COR-L47 (cell line): Measurements from ENCODE around the gene WDFY4.
"Not testable (repeated sequence)": the region's sequence is repeated elsewhere in the genome, so short reads cannot be mapped to it uniquely, and the experiment has no call there.

Experiments used
- DNase-seq: peaks from one replicate; lab custom pipeline; 2025; lab: John Stamatoyannopoulos, UW

Gene WDFY4, protein sequence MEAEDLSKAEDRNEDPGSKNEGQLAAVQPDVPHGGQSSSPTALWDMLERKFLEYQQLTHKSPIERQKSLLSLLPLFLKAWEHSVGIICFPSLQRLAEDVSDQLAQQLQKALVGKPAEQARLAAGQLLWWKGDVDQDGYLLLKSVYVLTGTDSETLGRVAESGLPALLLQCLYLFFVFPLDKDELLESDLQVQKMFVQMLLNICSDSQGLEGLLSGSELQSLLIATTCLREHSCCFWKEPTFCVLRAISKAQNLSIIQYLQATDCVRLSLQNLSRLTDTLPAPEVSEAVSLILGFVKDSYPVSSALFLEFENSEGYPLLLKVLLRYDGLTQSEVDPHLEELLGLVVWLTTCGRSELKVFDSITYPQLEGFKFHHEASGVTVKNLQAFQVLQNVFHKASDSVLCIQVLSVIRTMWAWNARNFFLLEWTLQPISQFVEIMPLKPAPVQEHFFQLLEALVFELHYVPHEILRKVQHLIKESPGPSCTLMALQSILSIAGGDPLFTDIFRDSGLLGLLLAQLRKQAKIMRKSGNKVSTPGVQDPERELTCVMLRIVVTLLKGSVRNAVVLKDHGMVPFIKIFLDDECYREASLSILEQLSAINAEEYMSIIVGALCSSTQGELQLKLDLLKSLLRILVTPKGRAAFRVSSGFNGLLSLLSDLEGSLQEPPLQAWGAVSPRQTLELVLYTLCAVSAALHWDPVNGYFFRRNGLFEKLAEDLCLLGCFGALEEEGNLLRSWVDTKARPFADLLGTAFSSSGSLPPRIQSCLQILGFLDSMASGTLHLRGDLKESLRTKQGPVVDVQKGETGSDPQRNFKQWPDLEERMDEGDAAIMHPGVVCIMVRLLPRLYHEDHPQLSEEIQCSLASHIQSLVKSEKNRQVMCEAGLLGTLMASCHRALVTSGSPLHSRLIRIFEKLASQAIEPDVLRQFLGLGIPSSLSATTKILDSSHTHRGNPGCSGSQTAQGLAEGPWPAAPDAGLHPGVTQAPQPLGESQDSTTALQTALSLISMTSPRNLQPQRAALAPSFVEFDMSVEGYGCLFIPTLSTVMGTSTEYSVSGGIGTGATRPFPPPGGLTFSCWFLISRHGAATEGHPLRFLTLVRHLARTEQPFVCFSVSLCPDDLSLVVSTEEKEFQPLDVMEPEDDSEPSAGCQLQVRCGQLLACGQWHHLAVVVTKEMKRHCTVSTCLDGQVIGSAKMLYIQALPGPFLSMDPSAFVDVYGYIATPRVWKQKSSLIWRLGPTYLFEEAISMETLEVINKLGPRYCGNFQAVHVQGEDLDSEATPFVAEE (N-terminal part only)

DNA sequence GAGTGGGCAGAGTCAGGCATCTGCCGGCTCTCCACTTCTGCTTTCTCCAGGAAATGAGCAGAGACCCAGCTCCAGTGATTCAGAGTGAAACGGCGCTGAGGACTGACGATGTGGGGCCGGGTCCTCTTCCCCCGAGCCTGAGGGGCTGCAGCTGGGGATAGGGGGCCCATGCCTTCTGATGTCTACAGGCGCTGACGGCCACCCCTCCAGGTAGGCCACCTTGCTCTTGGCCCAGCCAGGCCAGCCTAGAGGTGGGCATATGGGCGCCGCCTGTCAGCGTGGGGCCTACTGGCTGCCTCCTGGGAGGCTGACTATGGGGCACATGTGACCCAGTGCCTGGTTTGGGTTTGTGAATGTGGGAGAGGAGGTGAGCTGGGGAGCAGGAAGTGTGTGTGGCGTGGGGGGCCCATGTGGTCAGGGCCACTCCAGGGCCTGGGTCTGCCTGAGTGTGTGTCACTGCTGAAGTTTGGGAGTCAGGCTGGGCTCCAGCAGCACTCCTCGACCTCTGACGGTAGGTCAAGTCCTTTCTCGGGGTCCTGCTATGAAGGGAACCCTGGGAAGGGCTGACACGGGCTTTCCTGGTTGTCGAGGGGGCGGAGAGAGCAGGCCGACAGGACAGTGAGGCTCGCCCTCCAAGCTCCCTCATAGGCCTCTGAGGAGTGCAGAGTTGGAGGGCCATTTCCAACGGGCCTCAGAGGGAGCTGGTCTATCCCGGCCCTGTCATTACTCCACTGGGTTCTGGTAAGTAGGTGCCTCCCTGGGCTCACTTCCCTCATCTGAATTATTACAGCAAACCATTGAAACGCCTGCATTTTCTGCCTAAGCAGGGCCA, at the start of gene WDFY4:
Gene WDFY4, plus strand, starts transcription at position 82 of the 832 bp plus-strand sequence. CDS start 24,860 bp downstream, outside the sequence.
- no peak for DNase-seq

DNA sequence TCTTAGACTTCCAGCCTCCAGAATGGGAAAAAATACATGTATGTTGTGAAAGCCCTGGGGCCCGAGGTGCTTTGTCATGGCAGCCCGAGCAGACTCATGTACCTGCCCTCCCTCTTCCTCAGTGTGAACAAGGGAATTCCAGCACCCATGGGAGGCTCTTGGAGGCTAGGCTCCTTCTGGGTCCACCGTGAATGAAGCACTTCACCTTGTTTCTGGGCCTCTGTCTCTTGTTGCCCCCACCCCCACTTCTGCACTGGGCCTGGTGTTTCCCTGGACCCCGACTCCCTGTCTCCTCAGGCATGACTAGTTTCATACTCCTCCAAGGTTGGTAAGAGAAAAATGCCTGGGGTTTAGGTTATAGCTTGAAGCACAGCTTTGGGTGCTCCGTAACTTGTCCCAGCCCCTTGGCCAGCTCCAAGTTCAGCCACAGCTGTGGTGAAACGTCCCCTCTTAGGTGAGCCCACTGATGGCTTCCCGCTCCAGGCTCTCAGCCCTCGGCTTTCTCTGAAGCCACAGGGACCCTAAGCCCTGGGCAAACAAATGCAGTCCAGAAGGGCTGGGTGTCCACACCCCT, 49.6 kb upstream of the WDFY4 start:
- no peak for DNase-seq

DNA sequence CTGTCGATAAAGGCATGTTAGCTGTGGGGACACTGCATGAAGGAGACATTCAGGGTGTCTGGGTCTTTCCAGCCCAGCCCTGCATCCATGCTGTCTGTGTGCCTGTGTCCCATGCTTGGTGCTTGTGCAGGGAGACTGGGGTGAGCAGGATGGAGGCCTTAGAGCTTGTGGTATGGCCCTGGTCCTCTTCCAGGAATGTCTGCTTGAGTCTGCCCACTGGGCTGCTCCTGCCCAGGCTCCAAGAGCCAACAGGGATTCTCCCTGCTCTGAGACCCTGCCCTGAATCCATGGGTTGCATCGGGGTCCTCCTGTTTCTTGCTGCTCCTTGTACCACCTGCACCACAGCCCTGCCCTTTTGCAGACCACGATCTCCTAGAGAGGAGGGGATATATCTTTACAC, 48.4 kb upstream of the WDFY4 start:
- DNase-seq: no peak

DNA sequence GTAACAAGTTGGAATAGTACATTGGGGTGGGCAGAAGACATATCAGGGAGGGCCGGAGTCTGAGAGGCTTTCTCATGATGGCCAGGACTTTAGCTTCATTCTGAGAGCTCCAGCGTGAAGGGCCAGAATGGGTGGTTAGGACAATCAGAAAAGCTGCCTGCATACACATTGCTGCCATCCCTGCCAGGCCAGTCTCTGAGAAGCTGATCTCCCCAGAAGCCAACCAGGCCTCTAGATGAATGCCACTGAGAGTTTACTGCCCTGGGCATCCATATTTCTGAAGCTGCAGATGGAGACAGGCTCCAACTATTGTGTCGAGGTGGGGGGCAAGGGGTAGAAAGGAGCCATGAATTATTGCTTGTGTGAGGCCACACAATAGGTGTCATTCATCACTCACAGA, 47.8 kb upstream of the WDFY4 start:
- DNase-seq: no peak

DNA sequence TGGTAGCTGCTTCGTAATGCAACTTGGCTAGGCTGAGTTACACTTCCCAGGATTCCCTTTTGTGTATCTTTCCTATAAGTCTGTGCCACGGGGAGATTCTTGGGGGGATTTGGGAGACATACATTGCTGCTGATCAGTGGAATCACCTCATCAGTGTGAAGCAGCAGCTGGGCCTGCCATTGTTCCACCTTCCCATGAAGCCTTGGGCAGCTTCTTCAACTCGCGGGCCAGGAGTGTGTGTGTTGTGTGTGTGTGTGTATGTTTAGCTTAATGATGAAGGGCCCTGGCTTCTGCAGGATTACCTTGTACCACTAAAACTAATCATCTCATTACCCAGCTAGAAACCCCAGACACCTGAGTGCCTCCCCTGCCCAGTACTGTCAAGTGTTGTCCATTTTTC, 46.5 kb upstream of the WDFY4 start:
- DNase-seq: no peak

DNA sequence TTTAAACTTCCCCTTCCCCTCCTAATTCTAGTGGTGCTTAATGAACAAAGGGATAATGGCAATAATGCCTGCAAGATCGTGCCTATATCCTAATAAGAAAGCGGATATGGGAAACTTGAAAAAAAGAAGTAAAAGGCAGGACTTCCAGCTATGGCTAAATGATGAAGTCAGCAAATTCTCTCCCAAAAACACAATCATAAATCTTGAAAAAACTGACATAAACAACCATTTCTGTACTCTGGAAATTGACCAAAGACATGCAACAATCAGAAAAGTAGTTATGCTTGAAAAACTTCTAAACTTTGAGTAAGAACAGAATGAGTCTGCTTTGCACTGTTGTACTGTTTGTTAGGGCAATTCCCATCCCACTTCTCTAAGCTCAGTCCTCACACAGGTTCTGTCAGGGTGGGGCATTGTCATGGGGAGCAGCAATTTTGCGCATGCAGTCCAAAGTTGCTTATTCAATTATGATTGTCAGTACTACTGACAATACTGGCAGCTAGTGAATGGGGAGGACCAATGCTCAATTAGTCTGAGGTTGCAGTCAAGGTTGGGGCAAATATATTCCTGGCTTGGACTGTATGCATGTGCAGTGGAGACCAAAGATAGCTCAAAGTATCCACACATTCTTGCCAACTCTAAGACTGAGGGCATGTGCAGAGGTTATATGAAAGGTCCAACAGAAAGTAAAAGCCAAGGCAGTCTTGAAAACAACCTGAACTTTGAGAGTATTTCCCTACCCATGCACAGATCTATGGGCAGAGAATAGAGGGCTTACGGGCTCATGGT, 45.7 kb upstream of the WDFY4 start:
- no peak for DNase-seq

DNA sequence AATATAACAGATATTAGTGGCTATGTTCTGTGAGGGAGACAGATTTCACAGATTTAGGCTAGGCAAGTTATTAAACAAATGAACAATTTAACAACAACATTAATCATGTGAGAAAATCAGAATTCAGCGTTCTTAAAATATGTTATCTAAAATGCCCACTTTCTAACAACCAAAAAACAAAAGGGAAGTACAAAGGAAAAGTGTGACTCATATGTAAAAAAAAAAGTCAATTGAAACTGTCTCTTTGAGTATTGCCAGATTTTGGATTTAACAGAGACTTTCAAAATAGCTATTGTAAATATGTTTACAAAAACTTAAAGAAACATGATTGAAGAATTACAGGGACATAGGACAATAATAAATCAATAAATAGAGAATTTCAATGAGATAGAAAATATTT, 45.0 kb upstream of the WDFY4 start:
- DNase-seq: no peak

DNA sequence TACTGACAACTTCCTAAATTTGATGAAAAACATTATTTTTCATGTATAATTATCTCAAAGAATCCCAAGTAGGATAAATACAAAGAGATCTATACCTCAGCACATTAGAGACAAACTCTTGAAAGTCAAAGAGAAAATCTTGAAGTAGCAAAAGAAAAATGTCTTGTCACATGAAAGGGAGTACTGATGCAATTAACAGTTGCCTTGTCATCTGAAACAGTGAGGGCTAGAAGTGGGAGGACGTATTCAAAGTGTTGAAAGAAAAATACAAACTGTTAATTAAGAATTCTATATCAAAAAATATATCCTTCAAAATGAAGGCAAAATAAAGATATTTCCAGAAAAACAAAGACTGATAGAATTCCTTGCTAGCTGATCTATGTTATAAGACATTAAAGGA, 44.3 kb upstream of the WDFY4 start:
- no peak for DNase-seq

DNA sequence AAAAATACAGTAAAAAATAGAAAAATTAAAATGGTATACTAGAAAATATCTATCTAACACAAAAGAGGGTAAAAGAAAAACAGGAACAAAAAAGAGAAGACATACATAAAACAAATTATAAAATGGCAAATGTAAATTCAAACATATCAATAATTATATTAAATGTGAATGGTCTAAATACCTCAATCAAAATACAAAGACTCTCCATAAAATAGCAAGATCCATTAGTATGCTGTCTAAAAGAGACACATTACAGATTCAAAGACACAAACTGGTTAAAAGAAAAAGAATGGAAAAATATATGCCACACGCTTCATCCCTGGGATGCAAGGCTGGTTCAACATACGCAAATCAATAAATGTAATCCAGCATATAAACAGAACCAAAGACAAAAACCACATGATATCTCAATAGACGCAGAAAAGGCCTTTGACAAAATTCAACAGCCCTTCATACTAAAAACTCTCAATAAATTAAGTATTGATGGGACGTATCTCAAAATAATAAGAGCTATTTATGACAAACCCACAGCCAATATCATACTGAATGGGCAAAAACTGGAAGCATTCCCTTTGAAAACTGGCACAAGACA, 43.5 kb upstream of the WDFY4 start:
- DNase-seq: not testable (repeated sequence)

DNA sequence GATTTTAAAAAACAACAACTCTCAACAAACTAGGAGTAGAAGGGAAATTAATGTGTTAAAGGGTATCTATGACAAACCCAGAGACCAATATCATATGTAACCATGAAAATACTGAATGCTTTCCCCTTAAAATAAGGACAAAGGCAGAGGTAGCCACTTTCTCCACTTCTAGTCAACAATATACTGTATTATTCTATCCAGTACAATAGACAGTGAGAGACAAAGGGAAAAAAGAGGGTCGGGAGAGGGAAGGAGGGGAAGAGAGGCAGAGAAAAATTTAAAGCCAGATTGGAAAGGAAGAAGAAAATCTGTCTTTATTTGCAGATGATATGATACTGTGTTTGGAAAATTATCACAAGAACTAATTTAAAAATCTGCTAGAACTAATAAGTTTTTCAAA, 39.1 kb upstream of the WDFY4 start:
- DNase-seq: no peak

DNA sequence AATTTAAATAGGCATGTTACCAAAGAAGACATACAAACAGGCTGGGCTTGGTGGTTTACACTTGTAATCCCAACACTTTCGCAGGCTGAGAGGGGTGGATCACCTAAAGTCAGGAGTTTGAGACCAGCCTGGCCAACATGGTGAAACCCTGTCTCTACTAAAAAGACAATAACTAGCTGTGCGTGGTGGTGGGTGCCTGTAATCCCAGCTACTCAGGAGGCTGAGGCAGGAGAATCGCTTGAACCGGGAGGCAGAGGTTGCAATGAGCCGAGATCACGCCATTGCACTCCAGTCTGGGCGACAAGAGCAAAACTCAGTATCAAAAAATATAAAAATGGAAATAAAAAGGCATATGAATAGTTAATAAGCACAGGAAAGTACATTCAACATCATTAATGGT, 37.6 kb upstream of the WDFY4 start:
- not testable (repeated sequence) for DNase-seq

DNA sequence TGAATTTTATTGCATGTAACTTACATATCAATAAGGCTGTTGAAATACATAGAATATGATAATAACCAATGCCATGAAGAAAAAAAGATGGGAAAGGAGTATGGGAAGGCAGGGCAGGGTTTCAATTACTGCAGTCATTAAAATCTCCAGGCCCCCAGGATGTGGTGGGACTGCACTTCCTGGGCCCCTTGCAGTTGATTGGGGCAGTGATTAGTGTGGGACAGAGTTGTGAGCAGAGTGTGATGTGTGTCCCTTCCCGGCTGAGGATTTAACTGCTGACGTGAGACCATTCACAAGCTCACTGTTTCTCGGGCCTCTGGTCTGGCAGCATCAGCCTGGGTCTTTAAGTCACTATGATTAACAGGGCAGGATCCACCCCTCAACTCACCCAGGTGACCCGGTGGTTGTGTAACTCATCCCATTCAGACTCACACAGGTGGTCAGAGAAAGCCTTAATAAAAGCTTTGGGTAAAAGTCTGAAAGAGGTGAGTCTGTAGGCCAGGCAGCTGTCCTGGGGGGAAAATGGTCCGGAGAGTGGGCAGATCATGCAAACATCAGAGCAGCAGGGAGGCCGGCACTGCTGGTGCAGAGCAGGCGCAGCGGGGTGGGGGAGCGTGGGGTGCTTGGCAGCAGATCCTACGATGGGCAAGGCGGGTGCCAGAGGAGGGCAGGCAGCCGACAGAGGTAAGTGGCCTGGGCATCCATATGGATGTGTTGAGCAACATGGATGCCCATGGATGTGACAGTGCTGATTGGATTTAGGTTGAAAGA, 36.3 kb upstream of the WDFY4 start:
- DNase-seq: no peak

DNA sequence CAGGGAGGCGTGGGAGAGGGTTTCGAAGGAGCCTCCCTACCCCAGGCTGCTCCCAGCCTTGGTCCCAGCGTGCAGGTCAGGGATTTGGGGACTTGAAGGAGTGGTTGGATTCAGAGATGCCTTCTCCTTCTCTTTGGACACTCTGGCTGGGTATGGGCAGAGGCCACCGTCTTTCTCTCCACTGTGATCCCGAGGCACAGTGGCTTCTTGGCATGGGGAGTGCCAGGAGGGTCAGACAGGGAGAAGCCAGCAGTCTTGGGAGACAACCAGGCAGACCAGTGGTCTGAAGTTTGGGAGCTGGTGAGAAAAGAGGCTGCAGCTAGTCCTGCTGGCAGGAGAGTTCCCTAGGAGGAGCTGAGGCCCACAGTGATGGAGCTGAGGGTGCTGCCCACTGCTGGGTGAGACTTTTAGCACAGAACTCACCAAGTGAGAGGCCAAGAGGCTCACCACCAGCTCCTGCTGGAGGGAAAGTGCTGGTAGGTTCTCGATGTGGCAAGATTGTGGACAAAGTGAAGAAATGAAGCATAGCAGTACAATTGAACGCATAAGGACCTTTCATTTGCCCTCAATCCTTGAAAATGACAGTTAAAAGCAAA, 35.2 kb upstream of the WDFY4 start:
- no peak for DNase-seq

DNA sequence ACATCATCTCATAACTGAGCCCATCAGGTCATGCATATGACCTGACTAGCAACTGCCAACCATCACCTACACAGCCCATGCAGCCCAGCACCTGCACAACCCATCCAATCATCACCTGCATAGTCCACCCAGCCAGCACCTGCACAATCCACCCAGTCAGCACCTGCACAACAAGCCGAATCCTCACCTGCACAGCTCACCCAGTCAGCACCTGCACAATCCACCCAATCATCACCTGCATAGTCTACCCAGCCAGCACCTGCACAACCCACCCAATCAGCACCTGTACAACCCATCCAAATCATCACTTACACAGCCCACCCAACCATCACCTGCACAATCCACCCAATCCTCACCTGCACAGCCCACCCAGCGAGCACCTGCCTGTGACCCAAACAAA, 33.4 kb upstream of the WDFY4 start:
- DNase-seq: no peak

DNA sequence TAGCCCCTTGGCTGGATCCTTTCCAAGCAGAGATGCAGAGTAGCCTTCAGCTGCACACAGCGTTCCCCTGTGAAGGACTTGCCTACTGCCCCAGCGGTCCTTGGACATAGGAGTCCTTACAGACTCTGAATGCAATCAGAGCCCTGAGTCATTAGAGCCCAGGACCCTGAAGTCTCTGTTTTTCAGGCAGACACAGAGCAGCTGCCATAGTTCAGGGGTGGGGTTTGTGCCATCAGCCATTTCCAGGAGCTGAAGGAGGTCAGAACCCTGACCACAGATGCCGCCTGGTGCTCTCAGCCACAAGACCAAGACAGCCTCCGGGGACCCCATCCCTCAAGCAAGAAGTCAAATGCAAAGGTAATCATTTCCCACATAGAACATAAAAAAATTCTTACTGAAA, 32.8 kb upstream of the WDFY4 start:
- no peak for DNase-seq

DNA sequence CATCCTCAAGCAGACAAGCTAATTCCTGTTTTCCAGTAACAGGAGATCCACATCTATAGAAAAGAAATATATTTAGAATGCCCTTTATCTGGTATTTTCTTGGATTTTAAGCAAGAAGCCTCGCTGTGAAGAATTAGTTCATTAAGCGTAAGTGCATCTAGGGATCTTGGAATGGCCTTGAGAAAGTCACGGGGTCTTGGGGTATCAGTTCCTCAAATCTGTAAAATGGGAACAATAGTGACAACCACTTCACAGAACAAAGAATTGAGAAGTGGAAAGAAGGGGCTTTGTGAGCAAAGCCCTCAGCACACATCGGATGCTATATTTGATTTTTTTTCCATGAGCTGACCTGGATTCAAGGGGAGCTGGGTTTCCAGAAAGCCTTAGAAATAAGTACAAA, 32.3 kb upstream of the WDFY4 start:
- no peak for DNase-seq

DNA sequence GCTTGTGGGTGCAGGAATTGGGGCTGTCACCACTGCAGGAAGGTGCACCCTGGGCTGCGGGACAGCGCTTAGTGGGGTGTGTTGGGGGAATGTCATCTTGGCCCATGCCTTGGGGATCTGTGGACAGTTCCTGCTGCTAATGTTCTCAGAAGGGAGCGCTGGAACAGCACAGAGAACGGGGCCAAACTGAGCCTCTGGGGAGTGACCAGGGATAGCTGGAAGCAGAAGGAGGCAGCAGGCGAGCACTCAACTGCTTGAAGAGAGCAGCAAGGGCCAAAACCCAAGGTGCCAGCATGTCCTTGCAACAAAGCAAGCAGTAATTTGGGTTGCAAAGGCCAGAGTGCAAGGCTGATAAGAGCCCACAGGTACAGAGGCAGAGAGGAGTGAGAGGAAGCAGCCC, 31.3 kb upstream of the WDFY4 start:
- no peak for DNase-seq

DNA sequence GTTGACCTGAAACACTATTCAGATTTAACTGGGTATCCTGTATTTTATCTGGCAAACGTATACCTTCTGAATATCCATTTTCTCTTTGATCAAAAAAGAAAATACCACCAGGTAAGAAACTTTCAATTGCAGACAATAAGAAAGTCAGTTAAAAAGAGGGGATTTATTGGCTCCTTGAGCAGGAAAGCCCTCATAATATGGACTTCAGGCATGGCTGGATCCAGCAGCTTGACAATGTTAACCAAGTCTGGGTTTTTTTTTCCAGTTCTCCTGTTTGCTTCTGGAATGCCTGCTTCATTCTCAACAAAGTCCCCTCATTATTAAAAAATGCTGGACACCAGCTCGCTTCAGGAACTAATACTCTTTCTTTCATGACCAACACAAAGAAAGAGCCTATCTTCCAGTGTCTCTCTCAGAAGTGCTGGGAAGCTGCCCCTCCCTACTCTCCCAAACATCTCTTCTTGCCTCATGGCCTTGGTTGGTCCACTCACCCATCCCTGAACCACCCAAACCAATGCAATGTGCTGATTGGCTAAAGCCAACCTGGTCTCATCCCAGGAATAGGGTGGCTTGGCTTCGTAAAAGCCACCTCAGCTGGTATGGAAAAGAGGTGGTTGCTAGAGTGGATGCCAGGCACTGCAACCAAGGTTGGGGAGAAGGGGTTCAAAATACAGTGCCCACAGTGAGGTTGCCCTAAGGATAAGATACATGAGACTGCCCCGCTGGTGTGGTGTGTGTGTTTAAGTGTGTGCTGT, 30.6 kb upstream of the WDFY4 start:
- DNase-seq: no peak
